Left ventricle myocardium superior (tissue), 1 donor: Measurements from ENCODE around the gene SYCP3. TPM values are rescaled to one million over a fixed set of nuclear protein-coding genes. Genes with fewer than 3 reads are reported as not detected.
A peak's percentile ranks its signal among the peaks of the same experiment; 100 is the strongest.

ENCODE experiments used
- ATAC-seq: fragments of 200-7000 bp; cut with Tn5 transposase; one replicate; pipeline ENCODE4 v1.9.1; 2020; ENCODE audit warnings: mild to moderate bottlenecking, moderate library complexity
- DNase-seq: peaks from one replicate; pipeline ENCODE4 v3.0.0-alpha.2; 2020
- intact Hi-C: fragments of 100-400 bp; cut with micrococcal nuclease; formaldehyde crosslinking; loops from one replicate; pipeline ENCODE4 v1.11.0; 2022
- long read RNA-seq: library from polyadenylated mRNA; unstranded; transcript quantifications from one replicate; pipeline ENCODE4 v2.0.0, GENCODE V29; 2021
- total RNA-seq: library from RNA; stranded (reverse); fragmentation: NEBNext Ultra II Directional; extraction: Animal tissue kit (Norgen Biotek cat#: 25700); gene quantifications from one replicate; pipeline ENCODE4 v1.2.1, GENCODE V29; 2021
- donor health status: DM: no; HTN: yes; CAD: no; lungs with severe emphysema.

Gene SYCP3
- not detected for total RNA-seq
- long read RNA-seq = 0 reads

DNA sequence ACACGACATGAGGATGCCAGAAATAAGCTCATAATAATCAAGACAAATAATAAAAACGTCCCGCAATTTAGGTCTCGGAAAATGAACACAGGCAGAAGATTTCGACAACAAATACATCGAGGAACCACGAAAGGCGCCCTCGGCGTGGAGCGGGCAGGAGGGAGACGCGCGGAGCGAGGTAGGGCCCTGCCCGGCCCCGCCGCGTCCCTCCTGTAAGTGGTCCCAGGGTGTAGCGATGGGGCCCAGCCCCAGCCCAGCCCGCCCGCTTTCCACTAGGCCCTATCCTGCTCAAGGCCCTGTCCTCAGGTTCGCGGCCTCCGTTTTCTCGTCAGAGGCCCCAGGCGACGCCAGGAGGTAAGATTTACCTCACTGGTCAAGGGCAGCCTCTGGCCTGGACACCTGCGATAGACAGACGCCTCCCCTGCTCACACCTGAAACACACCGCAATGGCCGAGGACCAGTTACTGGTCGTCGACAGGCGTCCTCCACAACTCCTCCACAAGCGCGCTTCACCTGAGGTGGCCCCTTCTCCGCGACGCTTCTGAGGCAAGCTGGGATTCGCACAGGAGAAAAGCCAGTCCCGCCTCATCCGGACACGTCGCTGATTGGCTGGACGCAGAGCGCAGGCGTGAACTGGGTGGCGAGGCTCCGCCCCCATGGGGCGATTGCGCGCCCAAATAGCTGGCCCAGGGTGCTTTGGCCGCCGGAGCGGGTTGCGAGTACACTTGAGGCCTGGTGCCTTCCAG, at the start of gene SYCP3:
SYCP3 (minus strand) TSS at position 543 of the 746 bp plus-strand sequence. CDS start 1,527 bp downstream, outside the sequence.
- intact Hi-C loops = no loop called here
- ATAC-seq (peak; percentile 36), DNase-seq (no peak)

DNA sequence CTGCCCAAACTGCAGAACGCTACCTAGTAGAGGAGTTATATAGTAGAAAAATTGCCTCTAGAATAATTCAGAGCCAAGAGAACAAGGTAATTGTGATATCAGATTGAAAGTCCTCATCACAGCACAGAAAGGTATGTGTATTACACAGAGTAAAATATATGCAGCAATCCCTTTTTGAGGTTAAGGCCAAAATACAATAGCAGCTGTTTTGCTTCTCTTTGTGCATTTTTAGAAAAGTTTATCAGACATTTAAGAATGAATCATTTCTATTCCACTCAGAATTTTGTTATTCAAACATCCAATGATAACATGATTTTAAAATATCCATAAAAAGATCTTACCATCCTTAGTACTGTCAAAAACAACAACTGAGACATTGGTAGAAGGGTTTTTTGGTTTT, 46.4 kb upstream of the SYCP3 start:
- intact Hi-C loops = no loop called here
- ATAC-seq (no peak), DNase-seq (no peak)

DNA sequence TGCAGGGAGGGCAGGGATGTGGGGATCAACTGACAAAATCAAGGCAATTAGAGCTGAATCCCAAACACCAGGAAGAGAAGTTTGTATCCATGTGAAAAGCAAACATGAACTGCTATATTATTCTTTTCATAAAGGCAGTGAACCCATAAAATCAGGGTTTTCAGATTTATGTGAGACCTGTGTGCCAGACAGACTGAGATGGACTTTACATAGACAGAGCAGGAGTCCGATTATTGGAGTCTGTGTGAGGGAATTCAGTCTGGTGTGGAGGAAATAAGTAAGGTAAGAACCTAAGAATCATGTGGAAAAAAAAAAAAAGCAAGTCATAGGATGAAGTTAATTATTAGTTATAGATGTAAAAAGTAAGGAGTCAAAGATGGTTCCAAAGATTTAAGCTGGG, 45.1 kb upstream of the SYCP3 start:
- ATAC-seq (no peak), DNase-seq (no peak)
- intact Hi-C loops = loop anchor here (5.0 kb wide), 1 partner anchor 43 kb away; no protein-coding TSS in a partner anchor

DNA sequence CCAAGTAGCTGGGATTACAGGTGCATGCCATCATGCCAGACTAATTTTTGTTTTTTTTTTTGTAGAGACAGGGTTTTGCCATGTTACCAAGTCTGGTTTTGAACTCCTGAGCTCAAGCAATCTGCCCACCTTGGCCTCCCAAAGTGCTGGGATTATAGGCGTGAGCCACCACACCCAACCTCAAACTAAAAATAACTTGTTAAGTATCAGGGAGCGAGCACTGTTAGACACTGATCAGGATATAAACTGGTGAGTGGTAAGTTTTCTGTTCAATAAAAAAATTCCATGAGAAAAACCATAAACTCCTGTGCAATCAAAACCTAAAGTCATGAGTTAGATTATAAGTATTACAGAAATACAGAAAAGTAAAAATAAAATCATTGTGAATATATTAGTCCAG, 44.6 kb upstream of the SYCP3 start:
- intact Hi-C loops = loop anchor here (5.0 kb wide), 1 partner anchor 43 kb away; no protein-coding TSS in a partner anchor
- ATAC-seq = no peak
- no peak for DNase-seq

DNA sequence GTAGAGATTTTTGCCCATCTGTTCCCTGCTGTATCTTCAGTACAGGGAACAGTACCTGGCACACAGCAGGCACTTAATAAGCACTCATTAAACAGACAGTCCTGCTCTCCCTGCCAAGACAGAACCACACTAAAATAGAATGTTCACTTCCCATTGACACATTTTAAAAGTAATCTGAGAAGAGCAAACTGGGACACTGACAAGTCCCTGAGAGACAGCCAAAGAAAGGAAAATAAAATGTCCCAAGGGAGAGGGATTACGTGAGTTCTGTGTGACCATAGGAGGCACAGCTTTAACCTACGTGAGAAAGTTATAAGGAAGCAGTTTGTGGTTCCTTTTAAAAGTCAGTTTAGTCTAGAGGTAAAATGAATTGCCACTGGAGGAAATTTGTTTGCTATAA, 43.9 kb upstream of the SYCP3 start:
- no peak for DNase-seq
- intact Hi-C loops = loop anchor here (5.0 kb wide), 1 partner anchor 44 kb away; no protein-coding TSS in a partner anchor
- peak; percentile 81 for ATAC-seq

DNA sequence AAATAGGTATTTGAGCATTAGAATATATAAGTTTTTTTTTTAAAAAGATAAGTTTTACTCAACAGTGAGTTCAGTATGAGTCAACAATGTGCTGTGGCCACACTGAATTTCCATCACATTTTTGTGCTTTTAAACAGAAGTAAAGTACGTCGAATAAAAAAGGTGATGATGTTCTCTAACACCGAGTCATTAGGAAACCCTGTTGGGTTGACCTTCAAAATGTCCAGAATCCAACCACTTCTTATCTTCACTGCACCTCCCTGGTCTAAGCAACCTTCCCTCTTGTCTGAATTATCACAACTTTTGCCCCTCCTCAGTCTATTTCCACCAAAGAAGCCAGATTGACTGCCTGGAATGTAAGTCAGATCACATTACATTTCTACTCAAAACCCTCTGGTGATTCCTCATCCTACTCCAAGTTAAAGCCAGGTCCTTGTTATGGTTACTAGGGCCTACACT, 43.0 kb upstream of the SYCP3 start:
- DNase-seq (no peak), ATAC-seq (no peak)
- intact Hi-C loops = loop anchor here (5.0 kb wide), 1 partner anchor 45 kb away; no protein-coding TSS in a partner anchor

DNA sequence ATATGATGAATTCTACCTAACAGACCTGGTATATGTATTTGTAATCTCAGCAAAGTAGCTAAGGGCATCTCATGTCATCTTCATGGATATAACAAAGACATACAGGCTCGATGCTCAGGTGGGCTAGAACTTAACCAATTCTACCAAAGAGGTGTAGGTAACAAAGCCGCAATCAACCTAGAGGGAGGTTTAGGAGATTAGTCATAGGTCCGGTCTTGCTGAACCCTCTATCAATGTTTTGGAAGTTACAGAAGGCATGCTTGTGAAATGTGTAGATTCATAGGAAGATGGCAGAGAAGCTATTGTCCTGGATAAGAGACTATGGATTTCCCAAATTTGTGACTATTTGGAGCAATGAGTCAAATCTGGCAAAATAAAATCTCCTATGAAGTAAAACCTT, 42.6 kb upstream of the SYCP3 start:
- intact Hi-C loops = loop anchor here (5.0 kb wide), 1 partner anchor 45 kb away; no protein-coding TSS in a partner anchor
- DNase-seq = no peak
- no peak for ATAC-seq

DNA sequence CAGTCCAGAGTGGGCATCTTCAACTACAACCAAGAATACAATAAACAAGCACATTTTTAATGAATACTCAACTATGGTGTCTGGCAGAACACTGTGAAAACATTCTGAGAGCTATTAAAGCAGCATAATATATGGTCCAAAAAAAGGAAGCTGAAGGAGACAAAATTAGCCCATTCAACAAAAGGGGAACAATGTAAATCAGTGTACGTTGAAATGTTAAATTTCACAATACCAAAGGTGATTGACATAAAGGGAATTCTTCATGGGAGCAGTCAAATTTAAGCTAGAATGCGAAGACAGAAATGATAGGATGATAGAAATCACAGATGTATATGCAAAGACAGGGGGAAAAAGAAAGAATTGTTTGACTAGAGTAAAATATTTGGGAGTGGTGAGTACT, 41.3 kb upstream of the SYCP3 start:
- intact Hi-C loops = loop anchor here (5.0 kb wide), 1 partner anchor 47 kb away; no protein-coding TSS in a partner anchor
- ATAC-seq = no peak
- no peak for DNase-seq

DNA sequence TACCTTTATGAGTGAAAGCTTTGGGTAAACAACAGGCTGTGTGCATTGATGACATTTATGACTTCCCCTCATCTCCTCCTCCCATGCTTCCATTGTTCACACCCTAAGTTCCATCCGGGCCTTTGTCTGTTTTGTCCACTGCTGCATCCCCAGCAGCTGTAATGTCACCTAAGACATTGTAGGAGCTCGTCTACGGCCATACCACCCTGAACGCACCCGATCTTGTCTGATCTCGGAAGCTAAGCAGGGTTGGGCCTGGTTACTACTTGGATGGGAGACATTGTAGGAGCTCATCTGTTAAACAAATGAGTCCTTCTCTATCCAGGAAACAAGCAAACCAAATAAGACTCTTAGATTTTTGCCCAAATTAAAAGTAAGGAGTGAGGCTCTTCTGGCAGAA, 40.4 kb upstream of the SYCP3 start:
- intact Hi-C loops = loop anchor here (5.0 kb wide), 1 partner anchor 48 kb away; no protein-coding TSS in a partner anchor
- ATAC-seq = no peak

DNA sequence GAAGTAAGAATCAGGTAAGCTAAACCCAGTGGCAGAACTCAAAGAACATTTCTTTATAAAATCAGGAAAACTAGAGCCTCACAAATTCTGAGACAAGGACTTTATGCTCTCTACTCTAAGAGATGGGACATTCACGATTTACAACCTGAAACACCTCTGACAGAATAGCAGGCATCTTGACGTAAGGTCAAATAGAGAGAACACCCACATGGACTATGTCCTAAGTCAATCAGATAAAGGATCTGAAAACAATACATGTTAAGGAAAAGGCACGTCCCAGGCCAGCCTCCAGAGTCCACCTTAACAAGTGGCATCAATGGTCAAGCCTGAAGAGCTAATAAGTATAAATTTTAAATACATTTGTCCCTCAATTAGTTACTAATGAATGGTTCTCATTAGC, 39.9 kb upstream of the SYCP3 start:
- no peak for DNase-seq
- intact Hi-C loops = no loop called here
- ATAC-seq = no peak

More for the DNA sequence above, 40.4 kb upstream of the SYCP3 start:
- no peak for DNase-seq

DNA sequence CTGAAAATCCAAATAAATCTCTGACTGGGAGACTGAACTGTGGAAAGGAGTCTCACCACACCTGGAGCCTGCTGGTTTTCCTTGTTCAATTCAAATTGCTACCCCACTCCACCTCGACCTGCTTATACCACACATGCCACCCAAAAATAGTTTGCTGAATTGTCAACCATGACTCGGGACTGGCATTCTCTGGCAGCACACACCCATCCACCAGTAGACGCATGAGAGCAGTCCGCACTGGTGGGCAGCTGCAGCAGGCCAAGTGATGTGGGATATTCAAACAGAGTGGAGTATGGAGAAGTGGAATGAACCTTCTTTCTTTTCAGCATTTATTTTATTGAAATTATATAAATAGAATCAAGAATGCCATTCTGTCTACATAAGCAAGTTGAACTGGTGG, 38.7 kb upstream of the SYCP3 start:
- no peak for DNase-seq
- intact Hi-C loops = no loop called here
- peak; percentile 86 for ATAC-seq

DNA sequence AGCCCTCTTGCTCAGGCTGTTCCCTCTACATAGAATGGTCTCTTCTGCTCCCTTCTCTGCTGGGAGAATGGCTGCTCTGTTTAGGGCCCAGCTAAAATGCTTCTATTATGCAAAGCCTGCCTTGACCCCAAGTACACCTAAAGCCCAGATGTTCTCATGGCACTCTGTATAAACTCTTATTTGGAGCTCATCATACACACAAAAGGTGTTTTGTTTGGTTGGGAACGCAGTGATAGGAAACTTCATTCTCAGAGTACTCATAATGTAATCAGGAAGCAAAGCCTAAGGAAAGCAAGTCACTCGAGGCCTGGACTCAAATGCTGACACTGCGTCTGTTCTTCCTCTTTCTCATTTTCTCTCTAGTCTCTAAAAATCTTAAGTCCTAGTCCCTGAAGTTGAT, 38.2 kb upstream of the SYCP3 start:
- intact Hi-C loops = no loop called here
- ATAC-seq (peak; percentile 16), DNase-seq (no peak)

DNA sequence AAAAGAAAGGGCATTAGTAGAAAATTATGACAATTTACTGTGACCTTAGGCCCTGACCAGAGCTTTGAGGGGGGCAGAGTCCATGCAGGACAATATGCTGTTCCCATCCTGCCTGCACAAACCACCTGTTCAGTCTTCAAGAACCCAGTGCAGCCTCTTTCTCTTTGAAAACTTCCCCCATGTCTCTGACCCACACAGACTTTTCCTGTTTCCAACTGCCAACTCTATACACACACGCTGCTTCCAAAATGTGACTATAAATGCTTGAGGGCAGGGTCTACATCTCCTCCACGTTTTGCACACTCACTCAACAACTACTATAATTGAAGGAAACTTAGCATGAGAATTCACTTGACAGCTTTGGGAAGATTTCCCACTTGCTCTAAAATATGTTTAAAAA, 36.6 kb upstream of the SYCP3 start:
- intact Hi-C loops = no loop called here
- DNase-seq (no peak), ATAC-seq (no peak)

DNA sequence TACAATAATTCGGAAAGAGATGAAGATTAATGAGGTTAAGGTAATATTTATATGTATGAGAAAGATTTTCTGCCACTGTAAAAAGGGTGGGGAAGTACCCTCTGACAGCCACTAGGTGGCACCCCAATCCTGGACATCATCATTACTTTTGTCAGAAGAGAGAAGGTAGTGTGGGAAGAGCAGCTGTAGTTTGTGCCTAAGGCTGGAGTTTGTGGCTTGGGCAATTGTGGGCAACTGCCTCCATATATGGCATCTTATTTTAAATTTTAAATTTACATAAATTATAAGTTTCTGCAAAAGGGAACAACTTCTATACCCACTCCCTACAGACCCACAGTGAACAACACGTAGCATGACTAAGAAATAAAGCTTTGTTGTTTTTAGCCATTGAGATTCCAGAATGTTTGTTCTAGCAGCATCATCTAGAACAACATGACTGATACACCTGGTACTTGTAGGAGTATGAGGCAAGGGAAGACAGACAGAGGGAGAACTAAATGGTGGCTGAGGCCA, 34.4 kb upstream of the SYCP3 start:
- peak; percentile 54 for DNase-seq
- intact Hi-C loops = loop anchor here (5.0 kb wide), 1 partner anchor 59 kb away; the partner anchor contains the start of gene GNPTAB

DNA sequence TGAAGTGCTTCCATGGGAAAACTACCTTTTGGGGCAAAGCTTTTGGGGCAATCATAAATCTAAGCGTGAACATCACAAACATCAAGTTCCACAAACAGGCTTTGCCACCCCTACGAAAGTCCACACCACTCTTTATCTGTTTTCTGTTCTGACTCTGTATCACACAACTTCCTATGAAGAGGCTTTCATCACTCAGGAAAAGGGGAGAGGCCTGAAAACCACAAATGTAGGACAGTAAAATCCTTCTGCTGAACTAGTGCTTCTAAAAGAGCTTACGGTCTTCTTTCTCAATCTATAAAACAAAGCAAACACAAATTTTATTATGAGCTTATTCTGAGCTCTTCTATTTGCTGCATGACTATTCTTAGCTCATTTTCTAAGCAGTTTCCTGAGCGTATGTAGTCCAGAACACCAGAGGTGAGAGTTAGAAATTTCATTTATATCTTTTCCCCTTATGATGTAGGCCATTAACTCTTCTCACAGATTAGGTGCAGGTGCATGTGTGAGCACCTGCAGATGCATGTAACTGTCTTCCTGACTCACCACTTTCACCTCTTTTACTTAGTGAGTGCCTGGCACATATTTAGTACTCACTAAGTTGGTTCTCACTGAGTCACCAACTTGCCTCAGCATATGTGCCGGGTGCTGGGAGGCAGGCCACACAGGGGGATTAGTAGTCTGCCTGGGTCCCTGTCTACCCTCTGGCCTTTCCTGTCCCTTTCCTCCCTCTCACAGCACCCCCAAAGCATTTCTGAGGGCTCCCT, 32.9 kb upstream of the SYCP3 start:
- DNase-seq (no peak), ATAC-seq (no peak)
- intact Hi-C loops = loop anchor here (5.0 kb wide), 1 partner anchor 60 kb away; the partner anchor contains the start of gene GNPTAB

More for the DNA sequence above, 34.4 kb upstream of the SYCP3 start:
- peak; percentile 73 for ATAC-seq

DNA sequence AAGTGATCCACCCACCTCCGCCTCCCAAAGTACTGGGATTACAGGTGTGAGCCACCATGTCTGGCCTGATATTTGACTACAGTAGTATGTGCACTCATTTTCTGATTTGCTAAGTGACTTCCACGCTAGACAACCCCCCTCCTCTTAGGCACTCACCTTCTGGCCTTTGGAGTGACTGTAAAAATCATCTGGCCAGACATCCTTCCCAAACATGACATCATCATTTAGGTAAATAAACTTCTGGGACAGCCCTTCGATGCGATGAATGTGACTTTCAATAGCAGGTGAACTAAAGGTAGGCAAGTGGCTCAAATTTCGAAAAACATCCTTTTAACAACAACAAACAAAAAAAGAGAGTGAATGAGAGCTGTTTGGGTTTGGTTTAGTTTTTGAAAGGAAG, 30.6 kb upstream of the SYCP3 start:
- ATAC-seq (no peak), DNase-seq (no peak)
- intact Hi-C loops = loop anchor here (5.0 kb wide), 1 partner anchor 62 kb away; the partner anchor contains the start of gene GNPTAB

DNA sequence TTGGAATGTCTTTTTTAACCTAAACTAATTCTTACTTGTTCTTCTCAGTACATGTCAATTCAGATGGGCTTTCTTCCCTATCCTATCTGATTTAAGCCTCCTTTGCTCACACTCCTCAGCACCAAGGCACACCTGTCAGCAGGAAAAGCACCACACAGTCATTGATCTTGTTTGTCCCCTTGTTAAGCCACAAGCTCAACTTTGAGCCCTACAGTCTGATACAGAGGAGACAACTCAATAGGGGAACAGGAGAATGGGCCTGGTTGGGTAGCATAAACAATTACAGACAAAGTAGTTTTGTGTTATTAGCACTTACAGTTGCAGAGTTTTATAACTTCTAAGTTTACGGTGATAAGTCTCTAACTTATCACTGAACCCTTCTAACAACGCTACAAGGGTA, 29.5 kb upstream of the SYCP3 start:
- DNase-seq = no peak
- intact Hi-C loops = no loop called here
- no peak for ATAC-seq

DNA sequence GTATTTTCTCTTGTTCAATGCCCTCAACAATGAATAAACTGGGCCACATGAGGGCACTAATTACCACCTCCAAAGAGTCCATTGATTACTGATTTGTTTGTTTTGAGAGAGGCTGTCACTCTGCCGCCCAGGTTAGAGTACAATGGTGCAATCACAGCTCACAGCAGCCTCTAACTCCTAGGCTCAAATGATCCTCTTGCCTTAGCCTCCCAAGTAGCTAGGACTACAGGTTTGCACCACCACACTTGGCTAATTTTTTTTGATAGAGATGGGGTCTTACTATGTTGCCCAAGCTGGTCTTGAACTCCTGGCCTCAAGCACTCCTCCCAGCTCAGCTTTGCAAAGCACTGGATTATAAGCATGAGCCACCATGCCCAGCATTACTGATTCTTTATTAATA, 28.3 kb upstream of the SYCP3 start:
- ATAC-seq = no peak
- intact Hi-C loops = no loop called here
- DNase-seq = no peak

DNA sequence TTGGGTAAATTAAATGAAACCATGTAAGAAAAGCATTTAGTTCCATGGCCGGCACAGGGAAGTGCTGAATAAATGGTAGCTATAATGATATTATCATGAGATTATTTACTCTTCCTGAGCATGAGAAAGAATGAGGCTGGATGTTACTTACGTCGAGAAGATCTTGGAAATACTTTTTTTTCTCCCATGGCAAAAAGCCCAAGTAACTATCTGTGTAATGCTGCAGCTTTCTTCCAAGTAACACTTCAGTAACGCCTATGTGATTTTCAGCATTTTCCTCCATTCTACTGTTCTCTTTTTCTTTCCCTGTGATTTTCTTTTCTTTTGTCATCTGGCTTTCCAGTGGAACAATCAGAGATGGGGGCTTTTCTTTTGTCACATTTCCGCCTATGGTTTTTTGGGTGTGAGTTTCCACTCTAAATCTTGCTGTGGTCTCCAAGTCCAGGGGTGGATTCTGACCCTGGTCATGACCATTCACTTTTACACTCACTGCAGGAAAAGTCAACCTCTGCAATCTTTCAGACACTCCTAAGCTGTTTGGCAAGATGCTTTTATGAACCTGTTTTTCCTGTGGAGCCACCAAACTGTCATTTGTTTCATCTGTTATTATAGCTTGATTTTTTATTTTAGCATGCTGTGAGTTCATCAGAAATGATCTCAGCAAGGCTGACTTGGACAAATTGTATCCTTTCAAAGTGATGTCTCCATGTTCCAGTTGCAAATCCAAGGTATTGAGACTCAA, 25.0 kb upstream of the SYCP3 start:
- no peak for DNase-seq
- intact Hi-C loops = no loop called here
- ATAC-seq = no peak
